K562 (cell line): ENCODE results near the gene WDR83. TPM values are rescaled to one million over a fixed set of nuclear protein-coding genes. Genes with fewer than 3 reads are reported as not detected.

Source experiments
- ATF7 ChIP-seq: fragments of 450-650 bp; IDR thresholded peaks from 2 replicates; pipeline ENCODE4 v1.7.1; 2014; ENCODE audit warnings: mild to moderate bottlenecking, moderate library complexity
- CBX1 ChIP-seq: sonication (generic); IDR thresholded peaks from 2 replicates; pipeline ENCODE4 v1.6.1; 2016; ENCODE audit warnings: antibody characterized with exemption, low read depth, mild to moderate bottlenecking
- CTBP1 ChIP-seq: fragments of 450-650 bp; IDR thresholded peaks from 2 replicates; pipeline ENCODE4 v1.6.1; 2016; ENCODE audit warnings: borderline replicate concordance
- DPF2 ChIP-seq: fragments of 450-650 bp; IDR thresholded peaks from 2 replicates; pipeline ENCODE4 v1.6.1; 2016
- ETV1 ChIP-seq: fragments of 450-650 bp; conservative IDR thresholded peaks from 2 replicates; pipeline ENCODE4 v1.6.1; 2016; ENCODE audit warnings: missing genetic modification characterization, control low read depth, low read depth, missing compliant biosample characterization
- JUND ChIP-seq, 2 experiments: IDR thresholded peaks; 2 replicates in 1 of 2; 3 replicates in 1 of 2; pipeline ENCODE4 v1.6.1; 2011; ENCODE audit warnings: borderline replicate concordance in 2 of 2, low read depth in 2 of 2, low read length in 2 of 2, improper control_type of control experiment in 1 of 2, missing biosample characterization in 1 of 2, missing genetic modification characterization in 1 of 2, missing genetic modification reagents in 1 of 2
- PTTG1 ChIP-seq: fragments of 450-650 bp; IDR thresholded peaks from 2 replicates; pipeline ENCODE4 v1.6.1; 2016; ENCODE audit warnings: low read depth, mild to moderate bottlenecking, missing genetic modification characterization, missing compliant biosample characterization
- TRIM24 ChIP-seq, 2 experiments: fragments of 450-650 bp; IDR thresholded peaks; 2 replicates each; pipeline ENCODE4 v1.6.1; 2016
- ZBED1 ChIP-seq: IDR thresholded peaks from 2 replicates; pipeline ENCODE4 v1.6.1; 2014
- ZNF561 ChIP-seq: fragments of 450-650 bp; formaldehyde crosslinking; conservative IDR thresholded peaks from 2 replicates; pipeline ENCODE4 v1.4.0; 2020; ENCODE audit warnings: mild to moderate bottlenecking, moderate library complexity
- ZNF780A ChIP-seq: fragments of 250-450 bp; sonication (Bioruptor Pico); IDR thresholded peaks from 2 replicates; pipeline ENCODE4 v1.5.0; 2021; ENCODE audit warnings: mild to moderate bottlenecking
- polyA plus RNA-seq, 8 experiments: library from polyadenylated mRNA; depleted of rRNA in 4 of 8; stranded (reverse) in 5 of 8; unstranded in 3 of 8; fragments of >200 nt; fragmentation: Nextera tagmentation in 2 of 8; fragmentation: Illumina TruSeq in 1 of 8; extraction: Ambion mirVana in 2 of 8; extraction: Trizol in 1 of 8; gene quantifications; 2 replicates each; pipeline versions ENCODE4 v1.2.1 to v1.2.3, GENCODE V29; 2011 to 2014; ENCODE audit warnings: inconsistent platforms in 1 of 8, missing spikeins in 1 of 8
- total RNA-seq, 7 experiments: library from RNA; depleted of rRNA in 6 of 7; stranded (reverse); fragments of >200 nt in 6 of 7; fragmentation: Illumina TruSeq in 2 of 7; extraction: Trizol in 2 of 7; gene quantifications; 2 replicates each; pipeline versions ENCODE4 v1.2.1 to v1.2.3, GENCODE V29; 2011 to 2021; ENCODE audit warnings: low replicate concordance in 1 of 7
- TF ChIP-seq, protein P1 (sequence below): sonication (generic); formaldehyde crosslinking; IDR thresholded peaks from 2 replicates; pipeline ENCODE4 v1.8.1; 2023; ENCODE audit warnings: mild to moderate bottlenecking, missing genetic modification reagents, moderate library complexity
- TF ChIP-seq, protein P2 (sequence below), 2 experiments: fragments of 150-350 bp in 1 of 2; IDR thresholded peaks; 2 replicates each; pipeline ENCODE4 v1.6.1; 2012 to 2016; ENCODE audit warnings: low read depth in 2 of 2, low read length in 2 of 2, mild to moderate bottlenecking in 1 of 2, moderate library complexity in 1 of 2
- TF ChIP-seq, protein P3 (sequence below), 3 experiments: fragments of 200-800 bp in 1 of 3; fragments of 250-450 bp in 1 of 3; fragments of 450-650 bp in 1 of 3; sonication (Bioruptor Pico) in 1 of 3; sonication (Bioruptor generic) in 1 of 3; formaldehyde crosslinking in 1 of 3; IDR thresholded peaks; 2 replicates each; pipeline versions ENCODE4 v1.6.1 to v1.8.0; 2016 to 2022; ENCODE audit warnings: mild to moderate bottlenecking in 2 of 3, missing genetic modification characterization in 2 of 3, missing compliant biosample characterization in 1 of 3, moderate library complexity in 1 of 3
- TF ChIP-seq, protein P4 (sequence below): fragments of 200-800 bp; sonication (Bioruptor generic); IDR thresholded peaks from 2 replicates; pipeline ENCODE4 v1.6.1; 2017; ENCODE audit warnings: missing genetic modification characterization, missing compliant biosample characterization

The WDR83 gene
- total and polyA plus RNA-seq, 9 of the 15 experiments (the other 6 are each of a cell fraction or from before 2014, with no cell fraction given), result 0.52 to 21.3 (median 4.2) TPM

DNA sequence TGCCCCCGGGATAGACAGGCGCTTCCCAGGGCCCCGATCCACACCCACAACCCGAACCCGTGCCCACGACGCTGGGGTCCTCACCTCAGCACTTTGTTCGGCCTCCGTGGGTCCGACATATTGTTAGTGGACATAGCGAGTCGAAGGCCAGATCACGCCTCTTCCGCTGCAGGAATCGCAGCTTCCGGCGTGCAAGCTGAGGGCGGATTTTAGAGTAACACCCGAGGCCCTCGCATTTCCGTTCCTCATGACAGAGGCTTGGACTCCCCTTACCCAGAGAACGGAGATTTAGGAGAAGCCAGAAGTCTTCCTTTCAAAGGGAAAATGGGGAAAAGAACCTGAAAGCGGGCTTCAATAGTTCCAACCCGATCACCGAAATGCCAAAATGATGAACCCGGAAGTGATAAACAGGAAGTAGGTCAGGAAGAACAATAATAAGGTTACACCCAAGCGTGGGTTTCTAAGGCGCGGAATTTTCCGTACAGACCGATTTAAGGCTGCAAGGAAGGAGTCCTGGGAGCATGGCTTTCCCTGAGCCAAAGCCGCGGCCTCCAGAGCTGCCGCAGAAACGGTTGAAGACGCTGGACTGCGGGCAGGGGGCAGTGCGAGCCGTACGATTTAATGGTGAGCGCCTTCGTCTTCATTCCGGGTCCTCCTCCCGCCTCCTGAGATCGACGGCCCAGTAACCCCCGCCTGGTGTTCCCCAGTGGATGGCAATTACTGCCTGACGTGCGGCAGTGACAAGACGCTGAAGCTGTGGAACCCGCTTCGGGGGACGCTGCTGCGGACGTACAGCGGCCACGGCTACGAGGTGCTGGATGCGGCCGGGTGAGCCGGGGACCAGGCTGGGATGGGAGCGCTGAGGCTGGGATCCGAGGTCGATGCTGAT, 2.9 kb downstream of the WDR83 start (continued):
- peak; percentile 37 to 100; a peak in 2 of 4 replicates for TF ChIP-seq TRIM24 (IDR thresholded peaks at IDR 0.05)
- peak; percentile 81 for TF ChIP-seq ATF7
- peak; percentile 46; the same call in 1 of the 2 replicates for TF ChIP-seq CTBP1
- TF ChIP-seq ZBED1, result no peak
- 0 out of 2 replicates have a peak, but pooled peaks have one; percentile 46 for TF ChIP-seq ZNF561 (CRISPR knock-in tag)
- TF ChIP-seq, protein P1, sequence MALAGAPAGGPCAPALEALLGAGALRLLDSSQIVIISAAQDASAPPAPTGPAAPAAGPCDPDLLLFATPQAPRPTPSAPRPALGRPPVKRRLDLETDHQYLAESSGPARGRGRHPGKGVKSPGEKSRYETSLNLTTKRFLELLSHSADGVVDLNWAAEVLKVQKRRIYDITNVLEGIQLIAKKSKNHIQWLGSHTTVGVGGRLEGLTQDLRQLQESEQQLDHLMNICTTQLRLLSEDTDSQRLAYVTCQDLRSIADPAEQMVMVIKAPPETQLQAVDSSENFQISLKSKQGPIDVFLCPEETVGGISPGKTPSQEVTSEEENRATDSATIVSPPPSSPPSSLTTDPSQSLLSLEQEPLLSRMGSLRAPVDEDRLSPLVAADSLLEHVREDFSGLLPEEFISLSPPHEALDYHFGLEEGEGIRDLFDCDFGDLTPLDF, result peak; percentile 20; the same call in 1 of the 2 replicates
- peak; percentile 46 for TF ChIP-seq JUND (IDR thresholded peaks at IDR 0.05; ENCODE audit: borderline replicate concordance, low read depth, low read length)
- peak; percentile 64; the same call in 2 of the 3 replicates for TF ChIP-seq JUND (tag; IDR thresholded peaks at IDR 0.05; ENCODE audit: borderline replicate concordance, low read depth, low read length)
- peak; percentile 51; the same call in 1 of the 2 replicates for TF ChIP-seq PTTG1
- TF ChIP-seq, protein P2, sequence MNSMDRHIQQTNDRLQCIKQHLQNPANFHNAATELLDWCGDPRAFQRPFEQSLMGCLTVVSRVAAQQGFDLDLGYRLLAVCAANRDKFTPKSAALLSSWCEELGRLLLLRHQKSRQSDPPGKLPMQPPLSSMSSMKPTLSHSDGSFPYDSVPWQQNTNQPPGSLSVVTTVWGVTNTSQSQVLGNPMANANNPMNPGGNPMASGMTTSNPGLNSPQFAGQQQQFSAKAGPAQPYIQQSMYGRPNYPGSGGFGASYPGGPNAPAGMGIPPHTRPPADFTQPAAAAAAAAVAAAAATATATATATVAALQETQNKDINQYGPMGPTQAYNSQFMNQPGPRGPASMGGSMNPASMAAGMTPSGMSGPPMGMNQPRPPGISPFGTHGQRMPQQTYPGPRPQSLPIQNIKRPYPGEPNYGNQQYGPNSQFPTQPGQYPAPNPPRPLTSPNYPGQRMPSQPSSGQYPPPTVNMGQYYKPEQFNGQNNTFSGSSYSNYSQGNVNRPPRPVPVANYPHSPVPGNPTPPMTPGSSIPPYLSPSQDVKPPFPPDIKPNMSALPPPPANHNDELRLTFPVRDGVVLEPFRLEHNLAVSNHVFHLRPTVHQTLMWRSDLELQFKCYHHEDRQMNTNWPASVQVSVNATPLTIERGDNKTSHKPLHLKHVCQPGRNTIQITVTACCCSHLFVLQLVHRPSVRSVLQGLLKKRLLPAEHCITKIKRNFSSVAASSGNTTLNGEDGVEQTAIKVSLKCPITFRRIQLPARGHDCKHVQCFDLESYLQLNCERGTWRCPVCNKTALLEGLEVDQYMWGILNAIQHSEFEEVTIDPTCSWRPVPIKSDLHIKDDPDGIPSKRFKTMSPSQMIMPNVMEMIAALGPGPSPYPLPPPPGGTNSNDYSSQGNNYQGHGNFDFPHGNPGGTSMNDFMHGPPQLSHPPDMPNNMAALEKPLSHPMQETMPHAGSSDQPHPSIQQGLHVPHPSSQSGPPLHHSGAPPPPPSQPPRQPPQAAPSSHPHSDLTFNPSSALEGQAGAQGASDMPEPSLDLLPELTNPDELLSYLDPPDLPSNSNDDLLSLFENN (IDR thresholded peaks at IDR 0.05; ENCODE audit: low read depth in 2 of 2, low read length in 2 of 2), result peak in 1 of 2 experiments; percentile 61; a peak in 1 of 4 replicates
- TF ChIP-seq, protein P3, sequence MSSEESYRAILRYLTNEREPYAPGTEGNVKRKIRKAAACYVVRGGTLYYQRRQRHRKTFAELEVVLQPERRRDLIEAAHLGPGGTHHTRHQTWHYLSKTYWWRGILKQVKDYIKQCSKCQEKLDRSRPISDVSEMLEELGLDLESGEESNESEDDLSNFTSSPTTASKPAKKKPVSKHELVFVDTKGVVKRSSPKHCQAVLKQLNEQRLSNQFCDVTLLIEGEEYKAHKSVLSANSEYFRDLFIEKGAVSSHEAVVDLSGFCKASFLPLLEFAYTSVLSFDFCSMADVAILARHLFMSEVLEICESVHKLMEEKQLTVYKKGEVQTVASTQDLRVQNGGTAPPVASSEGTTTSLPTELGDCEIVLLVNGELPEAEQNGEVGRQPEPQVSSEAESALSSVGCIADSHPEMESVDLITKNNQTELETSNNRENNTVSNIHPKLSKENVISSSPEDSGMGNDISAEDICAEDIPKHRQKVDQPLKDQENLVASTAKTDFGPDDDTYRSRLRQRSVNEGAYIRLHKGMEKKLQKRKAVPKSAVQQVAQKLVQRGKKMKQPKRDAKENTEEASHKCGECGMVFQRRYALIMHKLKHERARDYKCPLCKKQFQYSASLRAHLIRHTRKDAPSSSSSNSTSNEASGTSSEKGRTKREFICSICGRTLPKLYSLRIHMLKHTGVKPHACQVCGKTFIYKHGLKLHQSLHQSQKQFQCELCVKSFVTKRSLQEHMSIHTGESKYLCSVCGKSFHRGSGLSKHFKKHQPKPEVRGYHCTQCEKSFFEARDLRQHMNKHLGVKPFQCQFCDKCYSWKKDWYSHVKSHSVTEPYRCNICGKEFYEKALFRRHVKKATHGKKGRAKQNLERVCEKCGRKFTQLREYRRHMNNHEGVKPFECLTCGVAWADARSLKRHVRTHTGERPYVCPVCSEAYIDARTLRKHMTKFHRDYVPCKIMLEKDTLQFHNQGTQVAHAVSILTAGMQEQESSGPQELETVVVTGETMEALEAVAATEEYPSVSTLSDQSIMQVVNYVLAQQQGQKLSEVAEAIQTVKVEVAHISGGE (CRISPR knock-in tag; IDR thresholded peaks at IDR 0.05), result peak; percentile 96 to 99 (median 99)
- TF ChIP-seq ZNF780A (CRISPR knock-in tag), result no peak
- TF ChIP-seq DPF2, result 0 out of 2 replicates have a peak, but pooled peaks have one; percentile 21
- TF ChIP-seq, protein P4, sequence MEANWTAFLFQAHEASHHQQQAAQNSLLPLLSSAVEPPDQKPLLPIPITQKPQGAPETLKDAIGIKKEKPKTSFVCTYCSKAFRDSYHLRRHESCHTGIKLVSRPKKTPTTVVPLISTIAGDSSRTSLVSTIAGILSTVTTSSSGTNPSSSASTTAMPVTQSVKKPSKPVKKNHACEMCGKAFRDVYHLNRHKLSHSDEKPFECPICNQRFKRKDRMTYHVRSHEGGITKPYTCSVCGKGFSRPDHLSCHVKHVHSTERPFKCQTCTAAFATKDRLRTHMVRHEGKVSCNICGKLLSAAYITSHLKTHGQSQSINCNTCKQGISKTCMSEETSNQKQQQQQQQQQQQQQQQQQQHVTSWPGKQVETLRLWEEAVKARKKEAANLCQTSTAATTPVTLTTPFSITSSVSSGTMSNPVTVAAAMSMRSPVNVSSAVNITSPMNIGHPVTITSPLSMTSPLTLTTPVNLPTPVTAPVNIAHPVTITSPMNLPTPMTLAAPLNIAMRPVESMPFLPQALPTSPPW (CRISPR knock-in tag), result peak; percentile 58
- peak; percentile 92 for TF ChIP-seq ETV1 (tag)
- TF ChIP-seq CBX1, result no peak
